GM18505 (cell line): ENCODE measurements around the gene EPHB1.

ENCODE experiments used
- ATAC-seq: cut with Tn5 transposase; IDR thresholded peaks from one replicate; pipeline ENCODE4 v1.9.1; 2021; ENCODE audit not compliant: unreplicated experiment
- POLR2A ChIP-seq: IDR thresholded peaks from 4 replicates; pipeline ENCODE4 v1.6.1; 2011; ENCODE audit warnings: borderline replicate concordance; ENCODE audit not compliant: insufficient read depth, insufficient read length; ENCODE audit errors: extremely low read depth

Gene EPHB1

DNA sequence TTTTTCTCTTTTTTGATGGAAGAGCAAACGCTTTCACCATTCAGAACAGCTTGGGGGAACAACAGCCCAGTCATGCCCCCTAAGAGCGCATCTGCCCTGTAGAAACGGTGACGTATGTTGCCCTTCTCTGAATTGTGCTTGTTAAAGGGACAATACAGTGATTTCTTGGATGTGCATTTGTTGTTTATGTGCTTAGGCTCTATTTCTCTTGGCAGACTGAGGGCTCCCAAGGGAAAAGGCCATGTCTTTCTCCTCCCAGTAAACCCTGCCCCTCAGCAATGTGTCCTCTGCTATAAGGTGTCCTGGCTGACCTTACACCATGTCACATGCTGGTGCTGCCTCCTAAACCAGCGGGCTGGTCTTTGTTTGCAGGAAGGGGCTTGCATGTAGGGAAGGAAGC is 346.1 kb downstream of the EPHB1 start:
- no peak for TF ChIP-seq POLR2A
- ATAC-seq: no peak

DNA sequence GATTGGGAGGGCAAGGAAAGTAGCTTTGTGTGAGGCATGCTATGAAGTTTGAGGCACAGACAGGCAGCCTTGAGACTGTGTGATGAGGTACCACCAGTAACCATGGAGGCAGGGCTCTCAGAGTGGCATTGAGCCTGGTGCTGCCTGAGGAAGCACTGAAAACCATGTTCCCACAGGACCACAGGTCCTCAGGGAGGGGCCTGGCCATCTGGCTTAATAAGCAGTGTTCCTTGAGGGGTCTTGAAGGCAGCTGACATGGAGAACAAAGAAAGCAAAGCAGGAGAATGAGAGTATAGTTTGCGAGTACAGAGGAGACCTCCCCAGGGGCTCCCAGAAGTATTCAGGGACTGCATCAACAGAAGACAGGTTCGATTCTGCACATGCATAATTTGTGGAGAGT is 346.6 kb downstream of the EPHB1 start:
- ATAC-seq: no peak
- no peak for TF ChIP-seq POLR2A

DNA sequence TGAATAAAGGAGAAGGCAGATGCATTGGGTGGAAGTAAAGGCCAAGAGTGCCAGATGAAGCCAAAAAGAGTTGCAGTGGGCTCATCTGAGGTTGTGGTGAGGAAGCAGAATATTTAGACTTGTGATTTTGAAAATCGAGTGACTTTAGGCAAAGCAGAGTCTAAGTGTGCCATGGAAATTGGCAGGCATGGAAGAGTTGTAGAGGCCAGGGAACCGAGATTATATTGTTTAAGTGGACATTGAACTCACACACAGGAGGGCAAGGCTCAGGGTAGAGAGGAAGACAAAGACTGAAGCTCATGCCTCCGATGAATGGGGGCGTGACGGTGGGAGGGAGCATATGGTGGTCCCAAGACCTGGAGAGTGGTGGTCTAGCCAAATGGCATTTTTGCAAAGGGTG is 347.5 kb downstream of the EPHB1 start:
- no peak for ATAC-seq
- TF ChIP-seq POLR2A: no peak

DNA sequence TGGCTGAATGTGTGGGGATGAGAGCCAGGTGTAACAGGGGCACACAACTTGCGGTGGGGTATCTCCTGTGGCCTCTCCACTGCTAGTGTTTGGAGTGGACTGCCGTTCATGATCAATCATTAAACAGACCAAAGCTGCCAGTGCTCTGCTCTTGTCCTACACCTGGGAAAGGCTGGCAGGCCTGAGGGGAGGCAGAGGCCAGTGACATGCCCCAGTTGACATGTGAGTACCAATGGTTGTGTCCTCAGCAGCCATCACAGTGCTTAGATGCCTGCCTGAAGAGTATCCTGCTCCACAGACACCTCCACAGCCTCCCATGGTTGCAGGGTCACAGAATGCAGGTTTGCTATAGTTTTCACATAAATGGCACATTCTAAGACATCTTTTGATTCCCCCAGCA is 348.4 kb downstream of the EPHB1 start:
- no peak for ATAC-seq
- TF ChIP-seq POLR2A: no peak

DNA sequence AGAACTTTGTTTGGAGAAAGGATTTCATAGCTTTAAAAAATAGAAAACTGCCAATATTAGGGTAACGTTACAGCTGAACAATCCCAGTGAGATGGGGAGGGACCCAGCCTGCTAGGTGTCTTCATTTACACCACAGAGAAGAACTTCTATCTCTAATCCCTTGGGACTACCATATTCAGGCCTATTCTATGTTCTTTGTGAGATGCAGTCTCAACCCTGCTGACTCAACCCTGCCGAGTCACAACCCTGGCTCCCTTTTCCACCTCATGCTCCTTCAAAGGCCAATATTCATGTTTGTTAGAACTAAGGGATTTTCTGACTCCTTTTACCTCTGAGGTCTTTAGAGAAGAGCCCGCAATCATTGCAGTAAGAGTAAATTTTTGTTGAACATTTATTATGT is 350.5 kb downstream of the EPHB1 start:
- TF ChIP-seq POLR2A: no peak
- ATAC-seq: no peak

DNA sequence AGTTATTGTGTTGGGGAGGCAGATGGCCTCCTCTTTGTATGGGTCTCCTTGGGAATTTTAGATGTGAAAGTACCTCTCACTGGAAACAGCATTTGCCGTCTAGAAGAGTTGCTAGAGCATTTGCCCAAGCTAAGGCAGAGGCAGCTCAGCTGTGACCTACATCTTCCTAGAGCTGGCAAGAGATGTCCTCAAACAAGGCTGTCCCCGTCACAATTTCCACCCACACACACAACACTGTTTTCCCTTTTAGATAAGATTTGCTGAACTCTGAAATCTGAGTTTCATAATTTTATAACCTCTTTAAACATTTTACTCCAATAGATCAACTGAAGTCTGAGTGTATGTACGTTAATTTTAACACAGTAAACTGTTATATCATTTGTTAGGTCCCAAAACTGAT is 352.6 kb downstream of the EPHB1 start:
- TF ChIP-seq POLR2A: no peak
- ATAC-seq: no peak

DNA sequence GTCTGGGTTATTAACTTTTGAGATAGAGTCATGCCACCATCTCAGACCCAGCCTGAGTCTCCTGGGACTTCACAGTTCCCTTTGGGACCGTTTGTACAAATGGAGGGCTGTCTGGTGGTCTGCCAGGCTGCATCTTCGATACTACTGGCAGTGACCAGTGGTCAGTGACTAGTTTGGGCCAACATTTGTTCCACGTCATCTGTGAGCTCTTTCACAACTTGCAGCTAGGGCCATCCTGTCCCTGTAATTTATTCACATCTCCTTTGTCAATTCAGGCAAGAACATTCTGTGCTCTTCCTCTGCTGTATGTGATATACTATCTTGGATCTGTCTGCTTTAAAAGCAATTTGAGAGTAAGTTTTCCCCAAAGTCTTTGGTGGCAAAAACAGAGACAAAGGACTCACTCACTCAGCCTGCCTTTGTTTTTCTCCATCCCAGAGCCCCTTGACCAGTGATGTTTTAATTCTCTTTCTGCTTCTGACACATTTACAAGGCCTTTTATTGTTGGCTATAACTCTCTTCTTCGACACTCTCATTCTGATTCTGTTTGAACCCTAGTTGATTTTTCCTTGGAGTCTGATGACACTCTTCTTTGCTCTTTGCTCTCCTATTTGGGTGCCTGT is 353.4 kb downstream of the EPHB1 start:
- no peak for ATAC-seq
- no peak for TF ChIP-seq POLR2A

DNA sequence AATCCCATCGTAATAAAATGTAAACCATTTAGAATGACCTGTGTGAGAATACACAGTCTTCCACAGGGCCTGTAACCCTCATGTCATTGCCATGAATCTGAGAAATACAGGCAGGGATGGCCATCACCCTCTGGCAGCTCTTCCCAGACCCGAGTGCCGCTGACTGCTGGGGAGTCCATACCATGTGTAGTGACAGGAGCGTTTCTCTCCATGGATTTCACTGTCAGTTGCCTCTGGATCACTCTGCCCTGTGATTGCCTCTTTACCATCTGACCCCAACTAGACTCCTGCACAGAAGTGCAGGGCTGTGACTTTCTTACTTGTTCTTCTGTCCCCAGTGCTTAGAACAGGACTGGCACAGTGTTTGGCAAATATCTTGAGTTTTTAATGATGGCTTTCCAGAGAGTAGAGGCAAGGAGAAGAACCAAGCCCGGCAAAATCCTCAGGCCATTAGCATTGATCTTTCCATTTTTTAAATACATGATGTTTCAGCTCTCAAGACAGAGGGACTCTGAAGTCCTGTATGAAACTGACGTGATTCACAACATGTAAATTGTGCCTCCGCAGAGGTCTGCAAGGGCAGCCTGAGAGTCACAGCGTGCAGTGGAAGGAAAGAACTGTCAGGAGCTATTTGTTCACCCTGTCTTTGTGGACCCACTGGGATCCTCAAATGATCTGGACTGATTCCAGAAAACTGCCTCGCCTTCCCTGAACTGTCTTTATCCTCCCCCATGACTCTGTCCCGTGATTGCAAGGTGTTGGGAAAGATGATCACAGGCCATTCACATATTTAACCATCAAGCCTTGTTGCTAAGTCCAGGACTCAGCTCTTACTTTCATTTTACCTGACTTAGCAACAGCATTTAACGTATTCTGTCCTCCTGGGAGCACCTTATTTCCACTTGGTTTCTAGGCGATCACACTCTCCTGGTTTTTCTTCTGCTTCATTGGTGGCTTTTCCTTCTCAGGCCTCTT is 354.9 kb downstream of the EPHB1 start:
- ATAC-seq: no peak
- TF ChIP-seq POLR2A: no peak

DNA sequence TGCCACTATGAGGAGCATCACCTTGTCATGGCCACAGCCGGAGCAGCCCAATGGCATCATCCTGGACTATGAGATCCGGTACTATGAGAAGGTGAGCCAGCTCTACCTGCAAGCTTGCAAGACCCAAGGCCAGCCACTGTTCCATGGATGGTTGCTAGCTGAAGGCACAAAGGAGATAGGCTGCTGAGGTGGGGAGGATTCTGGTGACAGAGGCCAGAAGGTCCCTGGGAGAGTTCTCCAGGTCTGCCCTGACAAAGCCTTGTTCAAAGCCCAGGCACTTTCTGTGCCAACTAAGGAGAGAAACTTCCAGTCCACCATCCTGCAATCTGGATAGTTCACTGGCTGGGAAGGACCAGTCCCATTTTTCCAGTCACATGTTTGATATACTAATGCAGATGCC is 359.1 kb downstream of the EPHB1 start:
- TF ChIP-seq POLR2A: no peak
- ATAC-seq: no peak

DNA sequence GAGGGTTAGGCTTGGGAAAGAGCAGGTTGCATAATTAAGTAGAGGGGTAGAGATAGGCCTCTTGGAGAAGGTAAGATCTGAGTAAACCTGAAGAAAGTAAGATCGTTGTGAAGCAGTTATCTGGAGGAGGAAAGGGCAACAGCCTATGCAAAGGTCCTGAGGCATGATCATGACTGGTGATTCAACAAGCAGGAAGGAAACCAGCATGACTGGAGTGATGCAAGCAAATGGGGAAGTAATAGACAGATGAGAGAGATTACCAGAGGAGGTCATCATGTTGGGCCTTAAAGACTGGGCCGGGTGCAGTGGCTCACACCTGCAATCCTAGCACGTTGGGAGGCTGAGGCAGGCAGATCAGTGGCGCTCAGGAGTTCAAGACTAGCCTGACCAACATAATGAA is 360.2 kb downstream of the EPHB1 start:
- no peak for ATAC-seq
- no peak for TF ChIP-seq POLR2A

DNA sequence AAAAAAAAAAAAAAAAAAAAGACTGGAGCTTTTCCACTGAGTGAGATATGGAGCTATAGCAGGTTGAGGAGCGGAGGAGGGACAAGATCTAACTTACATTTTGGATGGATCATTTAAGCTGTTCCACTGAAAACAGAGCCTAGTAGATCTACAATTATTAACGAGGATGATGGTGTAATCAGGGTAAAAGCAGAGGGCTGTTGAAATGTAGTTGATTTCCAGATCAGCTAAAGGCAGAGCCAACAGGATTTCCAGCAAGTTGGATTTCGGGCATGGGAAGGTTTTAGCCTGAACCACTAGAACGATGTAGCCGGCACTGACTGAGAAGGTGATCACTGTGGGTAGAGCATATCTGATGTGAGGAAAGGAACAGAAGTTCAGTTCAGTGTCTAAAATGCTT is 360.7 kb downstream of the EPHB1 start:
- ATAC-seq: no peak
- no peak for TF ChIP-seq POLR2A

DNA sequence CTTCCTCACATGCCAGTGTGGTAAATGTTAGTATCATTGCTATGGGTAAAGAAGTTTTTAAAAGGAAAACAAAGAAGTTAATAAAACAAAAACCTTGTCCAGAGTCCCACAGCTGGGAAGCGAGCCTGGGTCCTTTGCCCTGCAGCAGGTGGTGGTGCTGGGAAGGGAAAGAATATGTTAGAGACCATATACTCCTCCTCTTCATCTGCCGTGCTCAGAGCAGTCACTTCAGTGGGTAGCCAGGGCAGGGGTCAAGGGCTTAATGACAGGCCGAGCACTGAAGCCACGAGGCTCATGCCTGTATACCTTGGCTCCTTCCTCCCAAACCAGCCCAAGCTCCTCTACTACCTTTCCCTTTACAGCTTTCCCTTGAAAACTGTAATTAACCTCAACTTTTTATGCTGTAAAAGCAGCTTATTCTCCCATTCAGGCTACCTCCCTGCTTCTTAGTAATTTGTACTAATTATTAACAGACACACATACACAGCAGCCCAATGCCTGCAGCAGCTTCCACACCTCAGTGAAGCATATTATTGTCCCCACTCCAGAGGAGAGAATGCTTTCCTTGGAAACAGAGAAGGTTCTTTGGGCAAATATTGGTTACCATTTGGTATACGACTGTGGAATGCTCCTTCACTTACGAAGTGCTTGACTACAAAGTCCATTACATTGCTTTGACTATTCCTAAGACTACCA is 362.1 kb downstream of the EPHB1 start:
- no peak for ATAC-seq
- TF ChIP-seq POLR2A: no peak

DNA sequence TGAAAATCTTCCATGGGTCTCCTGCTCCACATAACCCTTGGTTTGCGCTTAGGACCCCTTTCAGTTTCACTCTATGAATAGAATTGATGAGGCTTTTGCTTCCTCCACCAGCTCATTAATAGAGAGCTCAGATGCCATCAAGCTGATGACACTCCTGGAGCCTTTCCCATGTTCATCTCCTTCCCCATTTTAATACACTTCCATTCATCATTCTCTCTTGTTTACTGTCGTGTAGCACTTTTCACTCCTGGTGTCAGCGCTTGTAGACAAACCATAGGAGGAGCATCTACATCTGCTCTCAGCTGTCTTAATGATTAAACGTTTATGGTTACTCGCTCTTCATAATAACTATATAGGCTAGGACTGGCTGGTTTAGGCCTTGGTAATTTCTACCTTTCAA is 363.5 kb downstream of the EPHB1 start:
- no peak for ATAC-seq
- no peak for TF ChIP-seq POLR2A
